ENCODE data around the gene TEX14. TPM values are rescaled to one million over a fixed set of nuclear protein-coding genes. Genes with fewer than 3 reads are reported as not detected.

Gene TEX14
- total and polyA plus RNA-seq, 10 of the 15 experiments (the other 5 are each of a cell fraction or from before 2014, with no cell fraction given) = 0.15 to 1.3 (median 0.66) TPM

DNA sequence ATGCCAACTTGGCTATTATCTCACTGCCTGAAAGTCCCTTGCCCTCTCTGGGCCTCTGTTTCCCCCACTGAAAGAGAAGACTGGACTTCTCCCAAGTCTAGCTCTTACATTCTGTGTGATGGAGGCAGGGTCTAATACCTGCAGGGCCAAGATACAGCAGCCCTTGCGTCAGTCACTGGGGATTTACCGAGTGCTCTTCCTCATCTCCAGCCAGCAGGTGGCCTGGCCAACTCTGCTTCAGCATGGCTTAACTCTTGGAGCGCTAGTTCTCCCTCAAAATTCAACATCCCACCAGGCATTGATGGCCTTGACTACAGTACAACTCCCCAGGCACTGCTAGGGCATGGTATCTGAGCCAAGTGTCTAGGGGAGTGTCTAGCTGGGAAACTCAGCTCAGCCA, 157.5 kb downstream of the TEX14 start:
- H3K27me3 ChIP-seq (replicated peaks in 1 of 2; ENCODE audit: control insufficient read depth in 2 of 2, insufficient read depth in 2 of 2, low read length in 1 of 2) = peaks cover 4 to 6% of the 10 kb centered on the region in 2 experiments; a peak in 3 of 4 replicates
- TF ChIP-seq, protein P1, sequence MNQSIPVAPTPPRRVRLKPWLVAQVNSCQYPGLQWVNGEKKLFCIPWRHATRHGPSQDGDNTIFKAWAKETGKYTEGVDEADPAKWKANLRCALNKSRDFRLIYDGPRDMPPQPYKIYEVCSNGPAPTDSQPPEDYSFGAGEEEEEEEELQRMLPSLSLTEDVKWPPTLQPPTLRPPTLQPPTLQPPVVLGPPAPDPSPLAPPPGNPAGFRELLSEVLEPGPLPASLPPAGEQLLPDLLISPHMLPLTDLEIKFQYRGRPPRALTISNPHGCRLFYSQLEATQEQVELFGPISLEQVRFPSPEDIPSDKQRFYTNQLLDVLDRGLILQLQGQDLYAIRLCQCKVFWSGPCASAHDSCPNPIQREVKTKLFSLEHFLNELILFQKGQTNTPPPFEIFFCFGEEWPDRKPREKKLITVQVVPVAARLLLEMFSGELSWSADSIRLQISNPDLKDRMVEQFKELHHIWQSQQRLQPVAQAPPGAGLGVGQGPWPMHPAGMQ (IDR thresholded peaks at IDR 0.05; ENCODE audit: borderline replicate concordance) = no peak
- no peak for TF ChIP-seq CHD1 (IDR thresholded peaks at IDR 0.05; ENCODE audit: low read depth, low read length)
- TF ChIP-seq, protein P2, sequence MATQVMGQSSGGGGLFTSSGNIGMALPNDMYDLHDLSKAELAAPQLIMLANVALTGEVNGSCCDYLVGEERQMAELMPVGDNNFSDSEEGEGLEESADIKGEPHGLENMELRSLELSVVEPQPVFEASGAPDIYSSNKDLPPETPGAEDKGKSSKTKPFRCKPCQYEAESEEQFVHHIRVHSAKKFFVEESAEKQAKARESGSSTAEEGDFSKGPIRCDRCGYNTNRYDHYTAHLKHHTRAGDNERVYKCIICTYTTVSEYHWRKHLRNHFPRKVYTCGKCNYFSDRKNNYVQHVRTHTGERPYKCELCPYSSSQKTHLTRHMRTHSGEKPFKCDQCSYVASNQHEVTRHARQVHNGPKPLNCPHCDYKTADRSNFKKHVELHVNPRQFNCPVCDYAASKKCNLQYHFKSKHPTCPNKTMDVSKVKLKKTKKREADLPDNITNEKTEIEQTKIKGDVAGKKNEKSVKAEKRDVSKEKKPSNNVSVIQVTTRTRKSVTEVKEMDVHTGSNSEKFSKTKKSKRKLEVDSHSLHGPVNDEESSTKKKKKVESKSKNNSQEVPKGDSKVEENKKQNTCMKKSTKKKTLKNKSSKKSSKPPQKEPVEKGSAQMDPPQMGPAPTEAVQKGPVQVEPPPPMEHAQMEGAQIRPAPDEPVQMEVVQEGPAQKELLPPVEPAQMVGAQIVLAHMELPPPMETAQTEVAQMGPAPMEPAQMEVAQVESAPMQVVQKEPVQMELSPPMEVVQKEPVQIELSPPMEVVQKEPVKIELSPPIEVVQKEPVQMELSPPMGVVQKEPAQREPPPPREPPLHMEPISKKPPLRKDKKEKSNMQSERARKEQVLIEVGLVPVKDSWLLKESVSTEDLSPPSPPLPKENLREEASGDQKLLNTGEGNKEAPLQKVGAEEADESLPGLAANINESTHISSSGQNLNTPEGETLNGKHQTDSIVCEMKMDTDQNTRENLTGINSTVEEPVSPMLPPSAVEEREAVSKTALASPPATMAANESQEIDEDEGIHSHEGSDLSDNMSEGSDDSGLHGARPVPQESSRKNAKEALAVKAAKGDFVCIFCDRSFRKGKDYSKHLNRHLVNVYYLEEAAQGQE (IDR thresholded peaks at IDR 0.05; ENCODE audit: low read depth, low read length) = no peak
- no peak for TF ChIP-seq SUZ12 (IDR thresholded peaks at IDR 0.05; ENCODE audit: unreplicated experiment)
- TF ChIP-seq, protein P3, sequence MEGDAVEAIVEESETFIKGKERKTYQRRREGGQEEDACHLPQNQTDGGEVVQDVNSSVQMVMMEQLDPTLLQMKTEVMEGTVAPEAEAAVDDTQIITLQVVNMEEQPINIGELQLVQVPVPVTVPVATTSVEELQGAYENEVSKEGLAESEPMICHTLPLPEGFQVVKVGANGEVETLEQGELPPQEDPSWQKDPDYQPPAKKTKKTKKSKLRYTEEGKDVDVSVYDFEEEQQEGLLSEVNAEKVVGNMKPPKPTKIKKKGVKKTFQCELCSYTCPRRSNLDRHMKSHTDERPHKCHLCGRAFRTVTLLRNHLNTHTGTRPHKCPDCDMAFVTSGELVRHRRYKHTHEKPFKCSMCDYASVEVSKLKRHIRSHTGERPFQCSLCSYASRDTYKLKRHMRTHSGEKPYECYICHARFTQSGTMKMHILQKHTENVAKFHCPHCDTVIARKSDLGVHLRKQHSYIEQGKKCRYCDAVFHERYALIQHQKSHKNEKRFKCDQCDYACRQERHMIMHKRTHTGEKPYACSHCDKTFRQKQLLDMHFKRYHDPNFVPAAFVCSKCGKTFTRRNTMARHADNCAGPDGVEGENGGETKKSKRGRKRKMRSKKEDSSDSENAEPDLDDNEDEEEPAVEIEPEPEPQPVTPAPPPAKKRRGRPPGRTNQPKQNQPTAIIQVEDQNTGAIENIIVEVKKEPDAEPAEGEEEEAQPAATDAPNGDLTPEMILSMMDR (IDR thresholded peaks at IDR 0.05 in 2 of 3, conservative IDR thresholded peaks at IDR 0.05 in 1 of 3; ENCODE audit: control insufficient read depth in 2 of 3, extremely low read depth in 1 of 3, insufficient read depth in 1 of 3, low read depth in 3 of 3, low read length in 3 of 3) = 0 out of 6 replicates have a peak, but pooled peaks of 1 of the 3 experiments have one; percentile 10
- TF ChIP-seq JUND (IDR thresholded peaks at IDR 0.05; ENCODE audit: low read depth, low read length) = no peak
- TF ChIP-seq, protein P4, sequence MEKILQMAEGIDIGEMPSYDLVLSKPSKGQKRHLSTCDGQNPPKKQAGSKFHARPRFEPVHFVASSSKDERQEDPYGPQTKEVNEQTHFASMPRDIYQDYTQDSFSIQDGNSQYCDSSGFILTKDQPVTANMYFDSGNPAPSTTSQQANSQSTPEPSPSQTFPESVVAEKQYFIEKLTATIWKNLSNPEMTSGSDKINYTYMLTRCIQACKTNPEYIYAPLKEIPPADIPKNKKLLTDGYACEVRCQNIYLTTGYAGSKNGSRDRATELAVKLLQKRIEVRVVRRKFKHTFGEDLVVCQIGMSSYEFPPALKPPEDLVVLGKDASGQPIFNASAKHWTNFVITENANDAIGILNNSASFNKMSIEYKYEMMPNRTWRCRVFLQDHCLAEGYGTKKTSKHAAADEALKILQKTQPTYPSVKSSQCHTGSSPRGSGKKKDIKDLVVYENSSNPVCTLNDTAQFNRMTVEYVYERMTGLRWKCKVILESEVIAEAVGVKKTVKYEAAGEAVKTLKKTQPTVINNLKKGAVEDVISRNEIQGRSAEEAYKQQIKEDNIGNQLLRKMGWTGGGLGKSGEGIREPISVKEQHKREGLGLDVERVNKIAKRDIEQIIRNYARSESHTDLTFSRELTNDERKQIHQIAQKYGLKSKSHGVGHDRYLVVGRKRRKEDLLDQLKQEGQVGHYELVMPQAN (conservative IDR thresholded peaks at IDR 0.05) = no peak
- TF ChIP-seq, protein P5, sequence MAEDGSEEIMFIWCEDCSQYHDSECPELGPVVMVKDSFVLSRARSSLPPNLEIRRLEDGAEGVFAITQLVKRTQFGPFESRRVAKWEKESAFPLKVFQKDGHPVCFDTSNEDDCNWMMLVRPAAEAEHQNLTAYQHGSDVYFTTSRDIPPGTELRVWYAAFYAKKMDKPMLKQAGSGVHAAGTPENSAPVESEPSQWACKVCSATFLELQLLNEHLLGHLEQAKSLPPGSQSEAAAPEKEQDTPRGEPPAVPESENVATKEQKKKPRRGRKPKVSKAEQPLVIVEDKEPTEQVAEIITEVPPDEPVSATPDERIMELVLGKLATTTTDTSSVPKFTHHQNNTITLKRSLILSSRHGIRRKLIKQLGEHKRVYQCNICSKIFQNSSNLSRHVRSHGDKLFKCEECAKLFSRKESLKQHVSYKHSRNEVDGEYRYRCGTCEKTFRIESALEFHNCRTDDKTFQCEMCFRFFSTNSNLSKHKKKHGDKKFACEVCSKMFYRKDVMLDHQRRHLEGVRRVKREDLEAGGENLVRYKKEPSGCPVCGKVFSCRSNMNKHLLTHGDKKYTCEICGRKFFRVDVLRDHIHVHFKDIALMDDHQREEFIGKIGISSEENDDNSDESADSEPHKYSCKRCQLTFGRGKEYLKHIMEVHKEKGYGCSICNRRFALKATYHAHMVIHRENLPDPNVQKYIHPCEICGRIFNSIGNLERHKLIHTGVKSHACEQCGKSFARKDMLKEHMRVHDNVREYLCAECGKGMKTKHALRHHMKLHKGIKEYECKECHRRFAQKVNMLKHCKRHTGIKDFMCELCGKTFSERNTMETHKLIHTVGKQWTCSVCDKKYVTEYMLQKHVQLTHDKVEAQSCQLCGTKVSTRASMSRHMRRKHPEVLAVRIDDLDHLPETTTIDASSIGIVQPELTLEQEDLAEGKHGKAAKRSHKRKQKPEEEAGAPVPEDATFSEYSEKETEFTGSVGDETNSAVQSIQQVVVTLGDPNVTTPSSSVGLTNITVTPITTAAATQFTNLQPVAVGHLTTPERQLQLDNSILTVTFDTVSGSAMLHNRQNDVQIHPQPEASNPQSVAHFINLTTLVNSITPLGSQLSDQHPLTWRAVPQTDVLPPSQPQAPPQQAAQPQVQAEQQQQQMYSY (CRISPR knock-in tag; IDR thresholded peaks at IDR 0.05) = no peak
- H3K79me2 ChIP-seq (ENCODE audit: control insufficient read depth, insufficient read depth, low read length) = no peaks in the 10 kb centered on the region
- ATAC-seq (no peak), FAIRE-seq (no peak), DNase-seq (ENCODE audit: low read depth, low spot score) (no peak)
- intact Hi-C loops (cut with micrococcal nuclease; ENCODE audit: unreplicated experiment) = no loop called here
- H3K27ac ChIP-seq (ENCODE audit: control insufficient read depth, insufficient read depth) = no peak overlapping the region
- in situ Hi-C loops (cut with MboI) = no loop called here
- no peak overlapping the region for H3K9ac ChIP-seq (ENCODE audit: control insufficient read depth, insufficient read depth, low read length)
- H3K36me3 ChIP-seq (ENCODE audit: control insufficient read depth in 2 of 2, insufficient read depth in 2 of 2, low read length in 1 of 2) = no peaks in the 10 kb centered on the region
- ChIA-PET RAD21 (ENCODE audit: unreplicated experiment) (no interaction called here), CTCF (interaction anchor here (1.1 to 2.6 kb wide), 5 partner anchors 7 to 43 kb away, joined by 3 to 12 read pairs (median 4); a partner anchor contains a TSS), SMC1A (ENCODE audit: uncharacterized antibody, unreplicated experiment) (interaction anchor here (1.2 to 1.7 kb wide), 3 partner anchors 18 to 52 kb away, joined by 3 to 4 read pairs (median 4); no protein-coding TSS in a partner anchor), POLR2A (no interaction called here)
- no peaks in the 10 kb centered on the region for H3K9me3 ChIP-seq (replicated peaks; ENCODE audit: control insufficient read depth, insufficient read depth, low read length)
- WGBS (ENCODE audit: insufficient coverage, insufficient replicate concordance, low lambda C conversion rate, missing lambda C conversion rate) = 73% methylated on average over 3 of the region's 3 CpGs
- BruUV-seq (replicated peaks) = no TSS peak
- no peak overlapping the region for H3K4me3 ChIP-seq
- no peak overlapping the region for H3K4me2 ChIP-seq (ENCODE audit: control insufficient read depth, insufficient read depth)
- no peak overlapping the region for H2AFZ ChIP-seq (ENCODE audit: control insufficient read depth, low read depth, low read length)
- H3K4me1 ChIP-seq (ENCODE audit: control insufficient read depth, insufficient read depth, low read length) = no peaks in the 10 kb centered on the region
- no peaks in the 10 kb centered on the region for H4K20me1 ChIP-seq (ENCODE audit: control insufficient read depth, insufficient read depth)

All from GM12878 (cell line).